Ascending aorta (tissue), 2 donors: Measurements from ENCODE around the gene CELF4. TPM values are rescaled to one million over a fixed set of nuclear protein-coding genes. Genes with fewer than 3 reads are reported as not detected.

Experiments
- DNase-seq, 2 donors: peaks; one replicate each; pipeline ENCODE4 v3.0.0-alpha.2; 2019; ENCODE audit warnings: low spot score in 2 of 2
- H3K27ac ChIP-seq, 2 donors: fragments of 200-600 bp; sonication (generic); one replicate each; pipeline ENCODE4 v1.5.1; 2016 to 2017; ENCODE audit warnings: mild to moderate bottlenecking in 1 of 2
- H3K27me3 ChIP-seq: fragments of 200-600 bp; sonication (generic); one replicate; pipeline ENCODE4 v1.5.1; 2017
- H3K36me3 ChIP-seq, 2 donors: fragments of 200-600 bp; sonication (generic); one replicate each; pipeline ENCODE4 v1.5.1; 2016
- H3K4me1 ChIP-seq, 2 donors: fragments of 200-600 bp; sonication (generic); one replicate each; pipeline ENCODE4 v1.5.1; 2016 to 2017; ENCODE audit warnings: mild to moderate bottlenecking in 1 of 2
- H3K4me3 ChIP-seq, 2 donors: fragments of 200-600 bp; sonication (generic); one replicate each; pipeline ENCODE4 v1.5.1; 2016 to 2017; ENCODE audit warnings: mild to moderate bottlenecking in 1 of 2
- H3K9me3 ChIP-seq, 2 donors: fragments of 200-600 bp; sonication (generic); one replicate each; pipeline ENCODE4 v1.5.1; 2016
- intact Hi-C: fragments of 100-400 bp; cut with DNase I; formaldehyde crosslinking; loops from one replicate; pipeline ENCODE4 v1.15.1; 2023
- total RNA-seq: library from RNA; depleted of rRNA; stranded (reverse); fragments of >200 nt; gene quantifications from one replicate; pipeline ENCODE4 v1.1.0, GENCODE V29; 2016
- TF ChIP-seq, protein P1 (sequence below), 3 experiments: fragments of 200-600 bp in 2 of 3; fragments of 450-650 bp in 1 of 3; sonication (generic) in 2 of 3; IDR thresholded peaks; one replicate each; pipeline ENCODE4 v1.5.1; 2016 to 2019; ENCODE audit warnings: antibody characterized with exemption in 3 of 3, mild to moderate bottlenecking in 1 of 3, moderate library complexity in 1 of 3

Gene CELF4
- total RNA-seq, 1 donor from 2014 or later: not detected

DNA sequence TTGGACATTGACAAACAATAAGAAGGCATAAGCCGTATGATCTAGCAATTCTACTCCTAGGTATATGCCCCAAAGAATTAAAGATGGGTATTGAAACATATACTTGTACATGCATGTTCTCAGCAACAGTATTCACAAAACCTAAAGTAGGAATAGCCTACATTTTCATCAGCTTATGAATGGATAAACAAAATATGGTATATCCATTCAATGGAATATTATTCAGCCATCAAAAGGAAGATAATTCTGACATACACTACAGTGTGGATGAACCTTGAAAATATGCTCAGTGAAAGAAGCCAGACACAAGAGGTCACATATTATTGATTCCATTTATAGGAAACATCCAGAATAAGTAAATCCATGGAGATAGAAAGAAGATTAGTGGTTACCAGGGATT lies 56.0 kb downstream of the CELF4 start:
- H3K4me3 ChIP-seq: no peak overlapping the region
- H3K27me3 ChIP-seq: no peaks in the 10 kb centered on the region
- intact Hi-C loops: no loop called here
- H3K27ac ChIP-seq: no peak overlapping the region
- TF ChIP-seq, protein P1, sequence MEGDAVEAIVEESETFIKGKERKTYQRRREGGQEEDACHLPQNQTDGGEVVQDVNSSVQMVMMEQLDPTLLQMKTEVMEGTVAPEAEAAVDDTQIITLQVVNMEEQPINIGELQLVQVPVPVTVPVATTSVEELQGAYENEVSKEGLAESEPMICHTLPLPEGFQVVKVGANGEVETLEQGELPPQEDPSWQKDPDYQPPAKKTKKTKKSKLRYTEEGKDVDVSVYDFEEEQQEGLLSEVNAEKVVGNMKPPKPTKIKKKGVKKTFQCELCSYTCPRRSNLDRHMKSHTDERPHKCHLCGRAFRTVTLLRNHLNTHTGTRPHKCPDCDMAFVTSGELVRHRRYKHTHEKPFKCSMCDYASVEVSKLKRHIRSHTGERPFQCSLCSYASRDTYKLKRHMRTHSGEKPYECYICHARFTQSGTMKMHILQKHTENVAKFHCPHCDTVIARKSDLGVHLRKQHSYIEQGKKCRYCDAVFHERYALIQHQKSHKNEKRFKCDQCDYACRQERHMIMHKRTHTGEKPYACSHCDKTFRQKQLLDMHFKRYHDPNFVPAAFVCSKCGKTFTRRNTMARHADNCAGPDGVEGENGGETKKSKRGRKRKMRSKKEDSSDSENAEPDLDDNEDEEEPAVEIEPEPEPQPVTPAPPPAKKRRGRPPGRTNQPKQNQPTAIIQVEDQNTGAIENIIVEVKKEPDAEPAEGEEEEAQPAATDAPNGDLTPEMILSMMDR (IDR thresholded peaks at IDR 0.05): no peak
- H3K4me1 ChIP-seq: no peaks in the 10 kb centered on the region
- no peak for DNase-seq
- no peaks in the 10 kb centered on the region for H3K36me3 ChIP-seq
- no peaks in the 10 kb centered on the region for H3K9me3 ChIP-seq

DNA sequence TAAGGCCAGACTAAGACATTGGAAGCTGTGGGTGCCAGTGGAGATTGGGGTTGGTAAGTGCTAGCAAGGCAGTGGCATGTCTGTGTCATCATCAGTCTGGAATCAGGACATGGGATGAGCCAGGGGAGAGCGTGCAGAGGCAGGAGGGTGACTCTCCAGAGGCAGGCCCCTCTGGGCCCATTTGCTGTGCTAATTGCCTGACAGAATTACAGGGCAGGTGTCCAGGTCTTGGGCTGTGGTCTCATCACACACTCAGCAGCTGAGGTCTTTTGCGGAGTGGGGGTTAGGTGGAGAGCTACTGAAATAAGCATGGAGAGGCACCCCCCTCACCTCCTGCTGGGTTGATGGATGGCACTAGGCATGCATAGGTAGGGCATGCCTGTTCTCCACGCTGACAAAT lies 57.4 kb downstream of the CELF4 start:
- intact Hi-C loops: no loop called here
- Histone ChIP-seq H3K4me1 (no peaks in the 10 kb centered on the region), H3K9me3 (no peaks in the 10 kb centered on the region), H3K4me3 (no peak overlapping the region), H3K27me3 (no peaks in the 10 kb centered on the region), H3K27ac (no peak overlapping the region), H3K36me3 (no peaks in the 10 kb centered on the region)
- TF ChIP-seq, protein P1 (IDR thresholded peaks at IDR 0.05): no peak
- DNase-seq: no peak

DNA sequence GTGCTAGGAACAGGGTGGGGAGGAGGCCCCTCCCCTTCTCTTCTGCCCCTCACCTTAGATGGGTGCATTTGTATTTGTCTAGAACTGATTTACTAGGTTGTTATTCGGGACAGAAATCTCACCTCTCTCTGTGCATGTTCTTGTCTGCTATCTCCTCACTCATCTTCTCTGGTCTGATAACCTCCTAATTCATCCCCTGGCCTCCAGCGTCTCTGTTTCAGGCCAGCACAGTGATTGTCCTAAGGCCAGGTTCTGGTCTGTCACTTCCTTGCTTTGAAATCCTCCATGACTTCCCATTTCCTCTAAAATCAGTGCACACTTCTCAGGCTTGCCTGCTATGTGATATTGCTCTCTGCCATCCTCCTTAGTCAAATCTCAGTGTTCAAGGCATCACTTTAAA lies 58.4 kb downstream of the CELF4 start:
- intact Hi-C loops: no loop called here
- no peaks in the 10 kb centered on the region for H3K9me3 ChIP-seq

DNA sequence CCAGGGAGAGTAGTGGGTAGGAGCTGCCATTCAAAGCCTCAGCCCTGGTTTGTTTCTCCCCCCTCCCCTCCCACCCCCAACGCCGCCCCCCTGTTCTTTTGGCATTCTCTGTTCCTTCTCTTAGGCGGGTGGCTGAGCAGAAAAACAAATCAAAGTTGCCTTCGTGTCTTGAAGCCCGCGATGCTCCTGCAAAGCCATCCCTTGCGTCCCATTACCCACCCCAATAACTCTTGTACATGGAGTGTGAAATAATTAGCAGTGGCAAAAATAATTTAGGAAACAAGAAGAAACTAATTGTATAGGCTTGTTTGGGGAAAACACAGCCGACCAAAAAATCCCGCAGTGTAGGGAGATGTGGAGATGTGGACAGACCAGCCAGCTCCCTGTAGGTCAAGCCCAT lies 59.6 kb downstream of the CELF4 start:
- no peak overlapping the region for H3K4me3 ChIP-seq
- H3K36me3 ChIP-seq: no peaks in the 10 kb centered on the region
- H3K9me3 ChIP-seq: no peaks in the 10 kb centered on the region
- H3K27ac ChIP-seq: no peak overlapping the region
- no peaks in the 10 kb centered on the region for H3K4me1 ChIP-seq
- no peaks in the 10 kb centered on the region for H3K27me3 ChIP-seq
- TF ChIP-seq, protein P1 (IDR thresholded peaks at IDR 0.05): no peak
- intact Hi-C loops: no loop called here
- no peak for DNase-seq

More for the DNA sequence above, 58.4 kb downstream of the CELF4 start:
- Histone ChIP-seq H3K4me1 (no peaks in the 10 kb centered on the region), H3K36me3 (no peaks in the 10 kb centered on the region), H3K27ac (no peak overlapping the region), H3K27me3 (no peaks in the 10 kb centered on the region), H3K4me3 (no peak overlapping the region)
- TF ChIP-seq, protein P1 (IDR thresholded peaks at IDR 0.05): no peak
- no peak for DNase-seq

DNA sequence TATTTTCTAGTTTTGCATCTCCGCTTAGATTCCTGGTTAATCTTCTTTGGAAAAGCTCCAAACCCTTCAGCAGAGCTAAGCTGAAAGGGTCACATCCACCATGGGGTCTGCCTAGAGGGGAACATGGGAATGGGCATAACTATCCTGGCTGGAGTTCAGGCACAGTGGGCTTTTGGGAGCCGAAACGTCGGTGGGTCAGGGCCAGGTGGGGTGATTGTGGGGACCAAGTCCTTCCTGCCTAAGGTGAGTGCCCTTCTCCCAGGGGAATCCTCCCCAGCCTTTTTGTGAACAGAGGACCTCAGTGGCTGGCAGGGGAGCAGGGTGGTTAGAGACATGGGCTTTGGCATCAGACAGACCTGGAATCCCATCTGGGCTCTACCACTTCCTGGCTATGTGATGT lies 60.3 kb downstream of the CELF4 start:
- Histone ChIP-seq H3K4me1 (no peaks in the 10 kb centered on the region), H3K27ac (no peak overlapping the region), H3K36me3 (no peaks in the 10 kb centered on the region), H3K27me3 (no peaks in the 10 kb centered on the region), H3K4me3 (no peak overlapping the region), H3K9me3 (no peaks in the 10 kb centered on the region)
- intact Hi-C loops: no loop called here
- TF ChIP-seq, protein P1 (IDR thresholded peaks at IDR 0.05): no peak
- no peak for DNase-seq

DNA sequence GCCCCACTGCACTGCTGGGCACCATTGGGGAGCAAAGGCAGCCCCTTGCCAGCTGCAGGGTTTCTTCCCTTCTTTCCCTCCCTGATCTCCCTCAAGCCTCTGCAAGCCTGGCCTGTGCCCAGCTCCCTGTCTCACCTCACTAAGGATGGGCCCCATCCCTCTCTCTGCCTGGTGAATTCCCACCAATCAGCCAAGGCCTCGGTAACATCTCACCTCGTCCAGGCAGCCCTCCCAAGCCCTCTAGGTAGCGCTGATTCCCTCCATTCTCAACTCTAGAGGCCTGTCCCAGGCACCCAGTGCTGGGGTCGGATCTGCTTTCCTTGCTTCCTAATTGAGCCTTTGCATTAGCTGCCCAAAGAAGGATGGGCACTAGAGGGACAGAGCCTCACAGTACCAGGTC lies 63.0 kb downstream of the CELF4 start:
- Histone ChIP-seq H3K27me3 (no peaks in the 10 kb centered on the region), H3K9me3 (no peaks in the 10 kb centered on the region)
- no peak for DNase-seq

More for the DNA sequence above, 63.0 kb downstream of the CELF4 start:
- intact Hi-C loops: no loop called here
- no peak overlapping the region for H3K4me3 ChIP-seq
- TF ChIP-seq, protein P1 (IDR thresholded peaks at IDR 0.05): no peak
- H3K4me1 ChIP-seq: no peaks in the 10 kb centered on the region
- H3K27ac ChIP-seq: no peak overlapping the region
- no peaks in the 10 kb centered on the region for H3K36me3 ChIP-seq
